Coronary artery (tissue), 2 donors: ENCODE measurements around the gene RAP1GDS1.
A peak's percentile ranks its signal among the peaks of the same experiment; 100 is the strongest.
"Not testable (repeated sequence)": the region's sequence is repeated elsewhere in the genome, so short reads cannot be mapped to it uniquely, and the experiment has no call there.

ENCODE experiments used
- DNase-seq: peaks from one replicate; pipeline ENCODE4 v3.0.0-alpha.2; 2017; ENCODE audit warnings: low spot score
- H3K27ac ChIP-seq, 2 donors: fragments of 200-600 bp; sonication (generic); one replicate each; pipeline ENCODE4 v1.5.1; 2016 to 2019
- H3K4me3 ChIP-seq: fragments of 200-600 bp; sonication (generic); 2 replicates; pipeline ENCODE4 v1.5.1; 2016; ENCODE audit warnings: mild to moderate bottlenecking, moderate library complexity
- CTCF ChIP-seq: fragments of 200-600 bp; sonication (generic); IDR thresholded peaks from one replicate; pipeline ENCODE4 v1.5.1; 2019; ENCODE audit warnings: antibody characterized with exemption

The RAP1GDS1 gene

GRCh38 chr4:98262431-98262830 lies 1.2 kb downstream of the RAP1GDS1 start:
- Histone ChIP-seq H3K27ac (peak overlapping the region in 1 of 2 donors; percentile 90), H3K4me3 (peak overlapping the region; percentile 81)
- DNase-seq, result no peak
- no peak for TF ChIP-seq CTCF

DNA sequence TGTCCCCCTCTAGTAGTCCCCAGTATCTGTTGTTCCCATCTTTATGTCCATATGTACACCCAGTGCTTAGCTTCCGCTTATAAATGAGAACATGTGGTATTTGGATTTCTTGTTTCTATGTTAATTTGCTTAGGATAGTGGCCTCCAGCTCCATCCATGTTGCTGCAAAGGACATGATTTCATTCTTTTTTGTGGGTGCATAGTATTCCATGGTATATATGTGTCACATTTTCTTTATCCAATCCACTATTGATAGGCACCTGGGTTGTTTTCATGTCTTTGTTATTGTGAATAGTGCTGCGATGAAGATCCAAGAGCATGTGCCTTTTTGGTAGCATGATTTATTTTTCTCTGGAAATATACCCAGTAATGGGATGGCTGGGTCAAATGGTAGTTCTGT lies 6.3 kb downstream of the RAP1GDS1 start:
- no peak for DNase-seq
- Histone ChIP-seq H3K27ac (no peak overlapping the region), H3K4me3 (no peak overlapping the region)
- no peak for TF ChIP-seq CTCF

DNA sequence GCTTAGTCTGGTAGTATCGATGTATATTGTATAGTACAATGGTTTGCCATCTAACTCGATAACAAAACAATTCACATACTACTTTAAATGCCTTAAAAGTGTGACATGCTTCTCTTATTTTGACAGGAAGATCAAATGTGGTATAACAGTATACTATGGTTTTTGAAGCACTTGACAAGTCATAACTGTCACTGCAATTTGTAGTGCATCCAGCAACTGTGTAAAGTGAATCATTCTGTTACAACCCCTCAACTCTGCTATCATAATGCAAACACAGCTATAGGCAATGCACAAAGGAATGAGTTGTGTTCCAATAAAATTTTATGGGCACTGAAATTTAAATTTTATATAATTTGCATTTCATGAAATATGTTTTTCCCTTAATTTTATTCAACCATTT lies 14.0 kb downstream of the RAP1GDS1 start:
- TF ChIP-seq CTCF, result no peak
- no peak for DNase-seq
- Histone ChIP-seq H3K27ac (no peak overlapping the region), H3K4me3 (no peak overlapping the region)

- no peak for DNase-seq
- Histone ChIP-seq H3K4me3 (no peak overlapping the region), H3K27ac (no peak overlapping the region)
- TF ChIP-seq CTCF, result no peak
Observed at GRCh38 chr4:98283219-98284189, 22.3 kb downstream of the RAP1GDS1 start.

DNA sequence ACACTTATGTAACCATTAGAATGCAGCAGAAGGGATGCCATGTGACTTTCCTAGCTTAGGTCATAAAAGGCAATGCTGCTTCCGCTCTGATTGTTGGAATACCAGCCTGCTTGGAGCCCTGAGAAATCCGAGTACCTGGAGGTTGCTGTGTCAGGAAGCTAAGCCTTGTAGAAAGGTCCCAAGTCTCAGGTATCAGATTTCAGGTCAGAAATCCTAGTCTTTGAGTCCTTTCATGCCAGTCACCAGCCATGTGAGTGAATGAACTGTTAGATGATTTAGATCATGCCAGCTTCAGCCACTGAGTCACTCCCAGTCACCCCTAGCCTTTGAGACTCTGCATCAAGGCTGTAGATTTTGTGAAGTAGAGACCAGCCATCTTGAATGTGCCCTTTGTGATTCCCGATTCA lies 23.5 kb downstream of the RAP1GDS1 start:
- no peak for TF ChIP-seq CTCF
- DNase-seq, result no peak
- Histone ChIP-seq H3K27ac (no peak overlapping the region), H3K4me3 (no peak overlapping the region)

- TF ChIP-seq CTCF, result no peak
- Histone ChIP-seq H3K27ac (no peak overlapping the region), H3K4me3 (no peak overlapping the region)
- no peak for DNase-seq
Observed at GRCh38 chr4:98285676-98286075, 24.5 kb downstream of the RAP1GDS1 start.

GRCh38 chr4:98287328-98287727 lies 26.1 kb downstream of the RAP1GDS1 start:
- Histone ChIP-seq H3K4me3 (no peak overlapping the region), H3K27ac (no peak overlapping the region)
- no peak for TF ChIP-seq CTCF
- DNase-seq, result no peak

DNA sequence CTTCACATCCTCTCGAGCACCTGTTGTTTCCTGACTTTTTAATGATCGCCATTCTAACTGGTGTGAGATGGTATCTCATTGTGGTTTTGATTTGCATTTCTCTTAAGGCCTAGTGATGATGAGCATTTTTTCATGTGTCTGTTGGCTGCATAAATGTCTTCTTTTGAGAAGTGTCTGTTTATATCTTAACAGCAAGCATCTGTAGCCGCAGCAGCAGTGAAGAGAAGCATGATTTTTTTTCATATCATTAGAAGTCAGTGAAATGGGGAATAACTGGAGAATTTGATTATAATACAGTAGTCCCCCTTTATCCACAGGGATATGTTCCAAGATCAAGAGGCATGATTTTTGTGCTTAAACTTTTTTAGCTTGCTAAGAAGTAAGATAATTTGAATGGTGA lies 27.5 kb downstream of the RAP1GDS1 start:
- not testable (repeated sequence) for H3K27ac ChIP-seq, H3K4me3 ChIP-seq, DNase-seq
